Measurements from ENCODE around the gene FYN. TPM values are rescaled to one million over a fixed set of nuclear protein-coding genes. Genes with fewer than 3 reads are reported as not detected.

Gene FYN
- polyA plus RNA-seq, 1 donor (not counting 4 experiments of a cell fraction or from before 2014, with no cell fraction given), result 24.7 TPM

DNA sequence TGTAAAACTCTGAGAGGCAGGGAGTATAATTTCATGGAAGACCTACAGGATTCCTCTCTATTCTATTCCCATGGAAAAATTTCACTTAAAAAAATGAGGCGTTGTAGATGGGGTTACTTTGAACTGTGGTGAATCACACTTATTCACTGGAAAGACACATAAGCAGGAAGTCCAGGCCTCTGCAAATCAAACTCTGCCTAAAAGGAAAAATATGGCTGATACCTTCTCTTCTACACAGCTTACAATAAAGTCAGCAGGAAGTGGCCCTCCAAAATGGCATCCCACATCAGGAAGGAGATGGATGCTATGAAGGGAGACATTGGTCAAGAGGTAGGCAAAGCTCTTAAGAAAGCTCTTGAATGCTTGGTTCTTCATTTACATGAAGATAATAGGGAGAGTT is 115.9 kb downstream of the FYN start:
- Histone ChIP-seq H3K27me3 (ENCODE audit: control insufficient read depth, extremely low read depth, insufficient read depth, low read length) (no peaks in the 10 kb centered on the region), H3K4me1 (ENCODE audit: control insufficient read depth, extremely low read depth, insufficient read depth, low read length) (peaks cover 8% of the 10 kb centered on the region), H3K36me3 (ENCODE audit: control insufficient read depth in 2 of 2, extremely low read depth in 1 of 2, insufficient read depth in 2 of 2, low read length in 2 of 2) (peaks cover 0 to 6% of the 10 kb centered on the region in 2 experiments), H3K9me3 (ENCODE audit: control insufficient read depth, low read depth, low read length) (no peaks in the 10 kb centered on the region), H4K20me1 (ENCODE audit: control insufficient read depth, extremely low read depth, insufficient read depth, low read length) (no peaks in the 10 kb centered on the region), H3K27ac (ENCODE audit: control insufficient read depth, insufficient read depth, low read length) (no peak overlapping the region), H3K4me2 (ENCODE audit: control insufficient read depth, extremely low read depth, insufficient read depth, low read depth, low read length) (no peak overlapping the region), H3K4me3 (ENCODE audit: control insufficient read depth in 2 of 3, extremely low read depth in 1 of 3, insufficient read depth in 2 of 3, low read depth in 1 of 3, low read length in 3 of 3) (no peak overlapping the region), H3K9me1 (ENCODE audit: control insufficient read depth, extremely low read depth, insufficient read depth, low read length) (no peaks in the 10 kb centered on the region), H2AFZ (ENCODE audit: control insufficient read depth, low read length) (peak overlapping the region; percentile 87), H3K9ac (ENCODE audit: control insufficient read depth, extremely low read depth, insufficient read depth, low read length) (no peak overlapping the region), H3K79me2 (ENCODE audit: control insufficient read depth, insufficient read depth, low read length) (no peaks in the 10 kb centered on the region)
- DNase-seq (ENCODE audit: low read depth, low spot score) (no peak), FAIRE-seq (peak; percentile 64)
- TF ChIP-seq, protein P1, sequence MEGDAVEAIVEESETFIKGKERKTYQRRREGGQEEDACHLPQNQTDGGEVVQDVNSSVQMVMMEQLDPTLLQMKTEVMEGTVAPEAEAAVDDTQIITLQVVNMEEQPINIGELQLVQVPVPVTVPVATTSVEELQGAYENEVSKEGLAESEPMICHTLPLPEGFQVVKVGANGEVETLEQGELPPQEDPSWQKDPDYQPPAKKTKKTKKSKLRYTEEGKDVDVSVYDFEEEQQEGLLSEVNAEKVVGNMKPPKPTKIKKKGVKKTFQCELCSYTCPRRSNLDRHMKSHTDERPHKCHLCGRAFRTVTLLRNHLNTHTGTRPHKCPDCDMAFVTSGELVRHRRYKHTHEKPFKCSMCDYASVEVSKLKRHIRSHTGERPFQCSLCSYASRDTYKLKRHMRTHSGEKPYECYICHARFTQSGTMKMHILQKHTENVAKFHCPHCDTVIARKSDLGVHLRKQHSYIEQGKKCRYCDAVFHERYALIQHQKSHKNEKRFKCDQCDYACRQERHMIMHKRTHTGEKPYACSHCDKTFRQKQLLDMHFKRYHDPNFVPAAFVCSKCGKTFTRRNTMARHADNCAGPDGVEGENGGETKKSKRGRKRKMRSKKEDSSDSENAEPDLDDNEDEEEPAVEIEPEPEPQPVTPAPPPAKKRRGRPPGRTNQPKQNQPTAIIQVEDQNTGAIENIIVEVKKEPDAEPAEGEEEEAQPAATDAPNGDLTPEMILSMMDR (optimal IDR thresholded peaks at IDR 0.05 in 1 of 3, IDR thresholded peaks at IDR 0.05 in 1 of 3, conservative IDR thresholded peaks at IDR 0.05 in 1 of 3; ENCODE audit: extremely low read depth in 1 of 3, insufficient read depth in 2 of 3, low read length in 3 of 3), result no peak
- TF ChIP-seq EZH2 (IDR thresholded peaks at IDR 0.05; ENCODE audit: low read length), result no peak
- dilution Hi-C loops (cut with MboI; ENCODE audit: extremely low pct_ligation_motif_present, low sequenced_read_pairs), result no loop called here

DNA sequence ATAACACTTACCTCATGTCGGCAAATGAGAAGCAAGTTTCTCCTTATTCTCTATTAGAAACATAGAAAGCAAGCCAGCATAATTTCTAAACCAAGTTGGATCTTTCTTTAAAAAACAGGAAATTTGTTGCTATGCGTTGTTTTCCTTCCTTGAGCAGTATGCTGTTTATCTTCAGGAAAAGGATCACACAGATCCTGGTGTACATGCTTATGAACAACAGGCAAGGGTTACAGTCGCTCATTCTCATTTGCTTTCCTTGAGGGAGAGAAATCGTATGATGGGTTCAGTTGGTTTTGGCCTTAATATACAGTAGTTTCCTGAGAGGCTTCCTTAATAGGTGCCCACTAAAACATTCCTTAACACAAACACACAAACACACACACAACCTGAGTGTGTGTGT is 118.8 kb downstream of the FYN start:
- Histone ChIP-seq H3K79me2 (ENCODE audit: control insufficient read depth, insufficient read depth, low read length) (no peaks in the 10 kb centered on the region), H3K9me1 (ENCODE audit: control insufficient read depth, extremely low read depth, insufficient read depth, low read length) (no peaks in the 10 kb centered on the region), H3K27ac (ENCODE audit: control insufficient read depth, insufficient read depth, low read length) (no peak overlapping the region), H3K4me3 (ENCODE audit: control insufficient read depth in 2 of 3, extremely low read depth in 1 of 3, insufficient read depth in 2 of 3, low read depth in 1 of 3, low read length in 3 of 3) (no peak overlapping the region), H3K36me3 (ENCODE audit: control insufficient read depth in 2 of 2, extremely low read depth in 1 of 2, insufficient read depth in 2 of 2, low read length in 2 of 2) (no peaks in the 10 kb centered on the region), H3K27me3 (ENCODE audit: control insufficient read depth, extremely low read depth, insufficient read depth, low read length) (no peaks in the 10 kb centered on the region), H3K9ac (ENCODE audit: control insufficient read depth, extremely low read depth, insufficient read depth, low read length) (no peak overlapping the region), H3K9me3 (ENCODE audit: control insufficient read depth, low read depth, low read length) (no peaks in the 10 kb centered on the region), H3K4me1 (ENCODE audit: control insufficient read depth, extremely low read depth, insufficient read depth, low read length) (peaks cover 8% of the 10 kb centered on the region), H2AFZ (ENCODE audit: control insufficient read depth, low read length) (no peak overlapping the region), H4K20me1 (ENCODE audit: control insufficient read depth, extremely low read depth, insufficient read depth, low read length) (no peaks in the 10 kb centered on the region), H3K4me2 (ENCODE audit: control insufficient read depth, extremely low read depth, insufficient read depth, low read depth, low read length) (no peak overlapping the region)
- TF ChIP-seq, protein P1 (optimal IDR thresholded peaks at IDR 0.05 in 1 of 3, IDR thresholded peaks at IDR 0.05 in 1 of 3, conservative IDR thresholded peaks at IDR 0.05 in 1 of 3; ENCODE audit: extremely low read depth in 1 of 3, insufficient read depth in 2 of 3, low read length in 3 of 3), result no peak
- TF ChIP-seq EZH2 (IDR thresholded peaks at IDR 0.05; ENCODE audit: low read length), result no peak
- no peak for FAIRE-seq
- DNase-seq (ENCODE audit: low read depth, low spot score), result no peak
- dilution Hi-C loops (cut with MboI; ENCODE audit: extremely low pct_ligation_motif_present, low sequenced_read_pairs), result no loop called here
